HG03432 (cell line): ENCODE results near the gene PMM1.
"Not testable (repeated sequence)": the region's sequence is repeated elsewhere in the genome, so short reads cannot be mapped to it uniquely, and the experiment has no call there.

ENCODE experiments used
- ATAC-seq: cut with Tn5 transposase; IDR thresholded peaks from one replicate; pipeline ENCODE4 v1.9.1; 2021; ENCODE audit warnings: mild to moderate bottlenecking, moderate library complexity; ENCODE audit not compliant: unreplicated experiment

Gene PMM1

GRCh38 chr22:41589391-41590241, at the start of gene PMM1:
TSS of gene PMM1 (minus strand) at chr22:41589840. CDS start at chr22:41589805, 35 bp downstream.
- peak; percentile 86 for ATAC-seq

GRCh38 chr22:41638748-41639147, 49.1 kb upstream of the PMM1 start:
- ATAC-seq: no peak

- no peak for ATAC-seq
Measured at GRCh38 chr22:41638124-41638523, 48.5 kb upstream of the PMM1 start.

DNA sequence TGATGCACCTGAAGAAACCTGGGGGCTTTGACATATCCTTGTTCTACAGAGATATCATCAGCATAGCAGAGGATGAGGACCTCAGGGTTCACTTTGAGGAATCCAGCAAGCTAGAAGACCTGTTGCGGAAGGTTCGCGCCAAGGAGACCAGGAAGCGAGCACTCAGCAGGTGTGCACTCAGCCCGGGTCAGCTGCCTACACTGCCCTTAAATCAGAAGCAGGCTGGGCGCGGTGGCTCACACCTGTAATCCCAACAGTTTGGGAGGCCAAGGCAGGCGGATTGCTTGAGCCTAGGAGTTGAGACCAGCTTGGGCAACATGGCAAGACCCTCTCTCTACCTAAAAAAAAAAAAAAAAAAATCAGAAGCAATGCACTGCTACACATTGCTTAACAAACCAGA, 48.0 kb upstream of the PMM1 start:
- not testable (repeated sequence) for ATAC-seq

DNA sequence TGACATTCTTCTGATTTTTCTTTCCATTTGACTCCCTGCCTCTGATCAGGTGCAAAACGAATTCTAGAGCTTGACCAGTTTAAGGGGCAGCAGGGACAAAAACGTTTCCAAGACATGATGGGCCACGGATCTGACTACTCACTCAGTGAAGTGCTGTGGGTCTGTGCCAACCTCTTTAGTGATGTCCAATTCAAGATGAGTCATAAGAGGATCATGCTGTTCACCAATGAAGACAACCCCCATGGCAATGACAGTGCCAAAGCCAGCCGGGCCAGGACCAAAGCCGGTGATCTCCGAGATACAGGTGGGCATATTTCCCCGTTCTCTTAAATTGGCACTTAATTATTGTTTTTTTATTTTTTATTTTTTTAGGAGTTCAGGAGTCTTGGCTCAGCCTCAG, 46.8 kb upstream of the PMM1 start:
- no peak for ATAC-seq

- not testable (repeated sequence) for ATAC-seq
Measured at GRCh38 chr22:41634610-41635009, 45.0 kb upstream of the PMM1 start.

GRCh38 chr22:41631615-41632014, 42.0 kb upstream of the PMM1 start:
- not testable (repeated sequence) for ATAC-seq

DNA sequence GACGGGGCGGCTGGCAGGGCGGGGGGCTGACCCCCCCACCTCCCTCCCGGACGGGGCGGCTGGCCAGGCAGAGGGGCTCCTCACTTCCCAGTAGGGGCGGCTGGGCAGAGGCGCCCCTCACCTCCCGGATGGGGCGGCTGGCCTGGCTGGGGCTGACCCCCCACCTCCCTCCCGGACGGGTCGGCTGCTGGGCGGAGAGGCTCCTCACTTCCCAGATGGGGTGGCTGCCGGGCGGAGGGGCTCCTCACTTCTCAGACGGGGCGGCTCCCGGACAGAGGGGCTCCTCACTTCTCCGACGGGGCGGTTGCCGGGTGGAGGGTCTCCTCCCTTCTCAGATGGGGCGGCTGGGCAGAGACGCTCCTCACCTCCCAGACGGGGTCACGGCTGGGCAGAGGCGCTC, 41.5 kb upstream of the PMM1 start:
- not testable (repeated sequence) for ATAC-seq

DNA sequence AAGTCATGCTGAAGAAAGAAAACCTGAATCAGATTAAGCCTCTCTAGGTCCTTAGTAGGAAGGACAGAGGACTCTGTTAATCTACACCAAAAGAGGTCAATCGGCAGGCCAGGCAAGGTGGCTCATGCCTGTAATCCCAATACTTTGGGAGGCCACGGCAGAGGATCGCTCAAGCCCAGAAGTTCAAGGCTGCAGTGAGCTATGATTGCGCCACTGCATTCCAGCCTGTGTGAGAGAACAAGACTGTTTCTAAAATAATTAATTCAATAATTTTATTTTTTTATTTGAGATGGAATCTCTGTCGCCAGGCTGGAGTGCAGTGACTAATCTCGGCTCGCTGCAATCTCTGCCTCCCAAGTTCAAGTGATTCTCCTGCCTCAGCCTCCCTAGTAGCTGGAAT, 35.9 kb upstream of the PMM1 start:
- no peak for ATAC-seq

DNA sequence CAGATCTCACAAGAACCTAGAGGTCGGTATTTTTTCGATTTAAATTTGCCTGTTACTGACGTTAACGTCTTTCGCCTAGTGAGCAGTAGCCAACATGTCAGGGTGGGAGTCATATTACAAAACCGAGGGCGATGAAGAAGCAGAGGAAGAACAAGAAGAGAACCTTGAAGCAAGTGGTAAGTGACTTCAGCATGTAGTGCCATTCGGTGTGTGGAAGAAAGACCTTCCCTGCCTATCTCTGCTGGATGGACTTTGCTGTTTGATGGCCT, 32.2 kb upstream of the PMM1 start:
- ATAC-seq: no peak

- ATAC-seq: peak; percentile 79
Measured at GRCh38 chr22:41621099-41621910, 31.7 kb upstream of the PMM1 start, which contains the start of gene XRCC6. TSS of gene XRCC6 (plus strand) at chr22:41621295. CDS start at chr22:41622005, 710 bp downstream.

DNA sequence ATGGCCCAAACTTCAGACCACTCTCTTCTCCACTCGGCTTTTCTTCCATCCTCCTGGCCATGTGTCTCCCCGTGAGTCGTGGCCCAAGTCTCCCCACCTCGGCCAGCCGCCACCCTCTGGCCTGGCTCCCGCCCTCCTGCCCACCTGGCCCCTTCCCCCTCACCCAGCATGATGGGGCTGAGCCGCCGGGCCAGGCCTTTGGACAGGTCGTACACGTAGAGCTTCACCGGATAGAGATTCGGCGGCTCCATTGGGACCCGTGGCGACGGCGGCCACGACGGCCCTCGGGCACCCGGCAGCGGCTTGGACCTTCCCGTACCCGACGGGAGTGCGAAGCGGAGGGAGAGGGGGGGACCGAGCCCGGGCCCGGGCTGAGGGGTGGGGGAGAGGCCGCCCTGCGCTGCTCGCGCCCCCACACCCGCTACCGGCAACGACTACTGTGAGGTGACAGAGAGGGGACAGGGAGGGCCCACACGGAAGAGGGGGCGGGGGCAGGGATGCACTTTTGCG, 31.0 kb upstream of the PMM1 start, which contains the start of gene DESI1:
TSS of gene DESI1 (minus strand) at position 455 of the 510 bp plus-strand sequence. CDS start at position 251, 204 bp downstream.
- peak; percentile 23 for ATAC-seq

DNA sequence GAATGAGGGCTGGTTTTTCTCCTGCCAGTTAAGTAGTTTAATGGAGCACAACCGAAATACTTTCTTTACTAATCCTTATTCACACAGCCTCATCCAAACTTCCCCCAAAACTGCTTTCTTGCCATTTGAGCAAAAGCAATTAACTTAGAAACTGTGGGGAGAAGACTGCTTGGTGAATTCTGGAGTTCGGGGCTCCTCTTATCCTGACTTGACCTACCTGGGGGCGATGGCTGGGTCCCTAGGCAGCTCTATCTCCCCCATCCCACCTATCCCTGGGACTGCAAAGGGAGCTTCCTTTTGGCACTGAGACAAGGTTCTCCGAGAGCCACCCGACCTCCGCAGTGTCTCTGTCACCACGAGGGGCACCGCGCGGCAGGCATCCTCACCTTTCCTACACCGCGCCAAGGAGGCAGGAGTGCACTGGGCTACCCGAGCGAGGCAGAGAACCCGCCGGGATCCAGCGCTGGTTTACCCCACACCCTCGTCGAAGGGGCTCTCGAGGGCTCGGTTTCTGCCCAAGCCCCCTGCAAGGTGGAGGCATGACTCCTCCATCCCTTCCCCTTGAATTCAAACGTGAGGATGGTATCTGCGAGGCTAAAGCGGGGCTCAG, 30.4 kb upstream of the PMM1 start:
- ATAC-seq: peak; percentile 14

- ATAC-seq: no peak
Measured at GRCh38 chr22:41613456-41613855, 23.8 kb upstream of the PMM1 start.

- no peak for ATAC-seq
Measured at GRCh38 chr22:41612603-41613306, 23.1 kb upstream of the PMM1 start.

GRCh38 chr22:41608386-41608785, 18.7 kb upstream of the PMM1 start:
- no peak for ATAC-seq

GRCh38 chr22:41603873-41604332, 14.3 kb upstream of the PMM1 start:
- peak; percentile 72 for ATAC-seq

GRCh38 chr22:41600976-41601375, 11.3 kb upstream of the PMM1 start:
- ATAC-seq: no peak

DNA sequence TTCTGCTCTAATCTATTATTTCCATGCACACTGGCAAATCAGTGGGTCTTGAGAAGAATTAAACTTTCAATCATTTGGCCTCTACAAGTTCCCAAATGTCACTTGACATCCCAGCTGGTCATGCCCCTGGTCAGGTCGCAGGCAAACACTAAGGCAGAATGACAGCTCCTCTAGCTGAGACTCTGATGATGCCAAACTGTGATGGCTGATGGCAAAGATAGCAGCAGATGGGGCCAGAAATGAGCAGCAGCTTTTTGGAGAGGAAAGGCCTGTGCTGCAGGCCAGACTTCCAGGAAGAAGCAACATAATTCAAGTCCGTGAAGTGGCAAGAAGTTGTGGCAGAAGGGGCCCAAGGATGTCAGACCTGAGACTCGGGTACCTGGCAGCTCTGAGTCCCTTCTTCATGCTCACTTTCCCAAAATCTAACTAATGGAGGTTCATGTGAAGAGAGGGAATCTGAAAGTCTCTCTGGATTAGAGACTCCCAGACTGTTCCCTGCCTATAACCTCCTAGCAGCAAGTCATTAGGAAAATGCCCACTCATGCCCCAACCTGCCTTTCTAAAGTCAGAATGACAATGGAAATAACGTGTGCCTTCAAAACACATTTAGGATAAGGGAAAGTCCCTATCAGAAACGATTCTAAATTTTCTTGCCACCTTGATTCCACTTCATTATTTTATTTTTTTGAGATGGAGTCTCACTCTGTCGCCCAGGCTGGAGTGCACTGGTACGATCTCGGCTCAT, 9.4 kb upstream of the PMM1 start:
- ATAC-seq: no peak

DNA sequence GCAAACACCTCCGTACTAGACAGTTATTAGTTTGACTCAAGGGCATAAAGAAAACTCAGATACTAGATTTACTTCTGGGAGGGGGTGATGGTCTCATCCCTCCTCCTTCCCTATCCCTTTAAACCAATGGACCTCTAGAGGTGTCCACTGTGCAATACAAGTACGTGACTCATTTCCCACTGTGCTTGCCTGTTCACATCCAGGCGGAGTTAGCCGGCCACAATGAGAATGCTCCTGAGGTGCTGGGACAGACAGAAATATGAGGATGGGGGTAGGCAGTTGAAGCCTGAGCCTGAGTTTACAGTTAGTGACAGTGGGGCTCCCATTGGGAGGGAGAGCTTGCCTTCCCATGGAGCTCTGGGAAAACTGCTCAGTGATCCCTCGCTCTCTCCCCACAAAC, 8.4 kb upstream of the PMM1 start:
- no peak for ATAC-seq
